ENCODE results near the gene PRIMPOL.

- no peak for TF ChIP-seq EZH2 (IDR thresholded peaks at IDR 0.05; ENCODE audit: borderline replicate concordance)
- TF ChIP-seq CTCF (IDR thresholded peaks at IDR 0.05; ENCODE audit: poor library complexity): no peak
These were observed 18.6 kb downstream of the PRIMPOL start for GRCh38 chr4:184668096-184668495.

Data from hepatocyte (in vitro differentiated cells).